Smooth muscle cell (in vitro differentiated cells): ENCODE data around the gene FCHSD1. TPM values are rescaled to one million over a fixed set of nuclear protein-coding genes. Genes with fewer than 3 reads are reported as not detected.

Experiments
- DNase-seq: peaks from one replicate; lab custom pipeline; 2025; ENCODE audit not compliant: unreplicated experiment; lab: John Stamatoyannopoulos, UW
- H2AFZ ChIP-seq: fragments of 200-600 bp; sonication (generic); 2 replicates; pipeline ENCODE4 v1.6.0; 2016; ENCODE audit warnings: antibody characterized with exemption, low read depth, mild to moderate bottlenecking
- H3F3A ChIP-seq: fragments of 200-600 bp; sonication (generic); 2 replicates; pipeline ENCODE4 v1.6.0; 2017; ENCODE audit warnings: antibody characterized with exemption, low read depth
- H3K27ac ChIP-seq: fragments of 200-600 bp; sonication (generic); 2 replicates; pipeline ENCODE4 v1.5.1; 2016; ENCODE audit warnings: low read depth, mild to moderate bottlenecking
- H3K27me3 ChIP-seq: fragments of 200-600 bp; sonication (generic); 2 replicates; pipeline ENCODE4 v1.6.1; 2016; ENCODE audit warnings: low read depth, mild to moderate bottlenecking
- H3K36me3 ChIP-seq: fragments of 200-600 bp; sonication (generic); 2 replicates; pipeline ENCODE4 v1.5.1; 2016; ENCODE audit warnings: low read depth
- H3K4me1 ChIP-seq: fragments of 200-600 bp; sonication (generic); 2 replicates; pipeline ENCODE4 v1.5.1; 2016; ENCODE audit warnings: low read depth
- H3K4me2 ChIP-seq: fragments of 200-600 bp; sonication (generic); 2 replicates; pipeline ENCODE4 v1.6.0; 2016; ENCODE audit warnings: mild to moderate bottlenecking
- H3K4me3 ChIP-seq: fragments of 200-600 bp; sonication (generic); 2 replicates; pipeline ENCODE4 v1.5.1; 2016; ENCODE audit warnings: mild to moderate bottlenecking
- H3K79me2 ChIP-seq: fragments of 200-600 bp; sonication (generic); 2 replicates; pipeline ENCODE4 v1.6.0; 2016; ENCODE audit warnings: low read depth, mild to moderate bottlenecking
- H3K9ac ChIP-seq: fragments of 200-600 bp; sonication (generic); 2 replicates; pipeline ENCODE4 v1.6.0; 2016; ENCODE audit warnings: low read depth
- H3K9me3 ChIP-seq: fragments of 200-600 bp; sonication (generic); replicated peaks from 2 replicates; pipeline ENCODE4 v1.5.1; 2016; ENCODE audit warnings: low read depth
- H4K20me1 ChIP-seq: fragments of 200-600 bp; sonication (generic); 2 replicates; pipeline ENCODE4 v1.6.0; 2016; ENCODE audit warnings: low read depth
- CTCF ChIP-seq: fragments of 200-600 bp; sonication (generic); IDR thresholded peaks from 2 replicates; pipeline ENCODE4 v1.5.1; 2017; ENCODE audit warnings: borderline replicate concordance, mild to moderate bottlenecking, antibody characterized with exemption; ENCODE audit not compliant: insufficient read depth, poor library complexity, severe bottlenecking
- WGBS: methylation state at CpG from one replicate; pipeline ENCODE4 v1.1.7; 2016; ENCODE audit warnings: low lambda C conversion rate; 5-methylcytosine and 5-hydroxymethylcytosine counted together
- polyA plus RNA-seq: library from polyadenylated mRNA; unstranded; fragments of >200 nt; fragmentation: Nextera tagmentation; extraction: Ambion mirVana; gene quantifications from 2 replicates; pipeline ENCODE4 v1.2.1, GENCODE V29; 2016
- total RNA-seq: library from RNA; depleted of rRNA; stranded (reverse); fragments of >200 nt; gene quantifications from 2 replicates; pipeline ENCODE4 v1.2.3, GENCODE V29; 2014

FCHSD1 gene
- total and polyA plus RNA-seq, 2 experiments from 2014 or later = 15.7 to 16.4 TPM

DNA sequence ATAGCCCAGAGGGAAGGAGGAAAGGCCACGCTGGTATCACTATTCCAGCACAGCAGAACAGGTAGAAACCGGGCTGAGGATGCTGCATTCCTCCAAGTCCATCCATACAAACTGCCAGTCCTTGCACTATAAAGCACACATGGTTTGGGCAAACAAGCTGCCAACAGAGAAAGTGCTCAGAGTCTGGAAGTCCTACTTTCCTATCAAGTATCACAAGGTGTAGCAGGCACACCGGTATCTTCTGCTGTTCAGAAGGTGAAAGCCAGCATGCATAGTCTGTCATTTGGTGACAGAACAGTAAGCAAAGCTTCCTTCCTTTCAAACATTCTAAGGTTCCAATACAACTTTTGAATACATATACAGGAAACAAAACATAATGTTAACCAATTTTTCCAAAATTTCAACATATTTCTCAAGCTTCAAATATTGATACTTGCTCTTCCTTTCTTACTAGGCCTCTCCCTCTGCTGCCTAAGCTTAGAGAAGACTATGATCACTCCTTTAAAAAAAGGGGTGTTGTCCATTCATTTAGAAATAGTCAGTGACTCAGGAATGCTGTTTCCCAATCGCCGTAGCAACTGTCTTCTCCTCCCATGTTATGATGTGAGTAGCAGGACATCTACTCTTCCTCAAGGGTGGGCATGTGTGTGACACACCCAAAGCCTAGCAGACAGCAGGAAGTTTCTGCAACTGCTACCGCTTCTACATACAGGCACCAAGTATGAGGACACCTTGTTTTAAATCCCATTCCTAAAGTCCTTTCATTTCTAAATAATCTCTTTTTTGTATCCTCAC, 47.1 kb downstream of the FCHSD1 start:
- TF ChIP-seq CTCF = no peak
- Histone ChIP-seq H3F3A (no peaks in the 10 kb centered on the region), H3K27me3 (no peaks in the 10 kb centered on the region), H3K4me2 (peak overlapping the region; percentile 8), H2AFZ (no peak overlapping the region), H4K20me1 (peaks cover 23% of the 10 kb centered on the region), H3K9ac (peak overlapping the region; percentile 65), H3K4me3 (no peak overlapping the region), H3K9me3 (no peaks in the 10 kb centered on the region), H3K36me3 (no peaks in the 10 kb centered on the region), H3K27ac (peak overlapping the region; percentile 81), H3K4me1 (no peaks in the 10 kb centered on the region), H3K79me2 (peaks cover 80% of the 10 kb centered on the region)
- WGBS = 73% methylated on average over 6 of the region's 6 CpGs
- no peak for DNase-seq

DNA sequence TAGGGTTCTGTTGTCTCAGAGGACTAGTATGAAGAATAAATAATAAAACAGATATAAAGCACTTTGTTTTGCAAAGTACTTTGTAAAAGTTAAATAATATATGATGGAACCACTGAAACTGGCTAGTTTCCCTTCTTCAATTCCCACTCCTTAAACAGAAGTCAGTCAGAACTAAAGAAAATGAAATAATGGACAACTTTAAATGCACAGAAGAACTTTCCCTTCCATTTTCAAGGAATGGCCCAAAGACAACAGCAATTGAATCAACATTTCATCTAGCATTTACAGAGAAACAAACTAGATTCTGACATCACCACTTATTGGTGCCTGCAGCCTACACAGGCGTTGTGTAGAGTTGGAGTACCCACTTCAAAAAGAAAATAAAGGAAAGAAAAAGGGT, 48.6 kb downstream of the FCHSD1 start:
- H3K36me3 ChIP-seq = no peaks in the 10 kb centered on the region
- 96% methylated on average over 1 of the region's 1 CpG for WGBS
- H3K79me2 ChIP-seq = peaks cover 79% of the 10 kb centered on the region
- H4K20me1 ChIP-seq = peaks cover 18% of the 10 kb centered on the region
- peak overlapping the region; percentile 81 for H3K27ac ChIP-seq
- H3K4me3 ChIP-seq = no peak overlapping the region
- H3F3A ChIP-seq = no peaks in the 10 kb centered on the region
- H2AFZ ChIP-seq = no peak overlapping the region
- no peak overlapping the region for H3K9ac ChIP-seq
- no peak for DNase-seq
- H3K9me3 ChIP-seq = no peaks in the 10 kb centered on the region
- TF ChIP-seq CTCF = no peak
- no peaks in the 10 kb centered on the region for H3K27me3 ChIP-seq
- no peaks in the 10 kb centered on the region for H3K4me1 ChIP-seq
- no peak overlapping the region for H3K4me2 ChIP-seq

GRCh38 chr5:141598391-141599345, 52.5 kb downstream of the FCHSD1 start:
- H2AFZ ChIP-seq = no peak overlapping the region
- no peak overlapping the region for H3K27ac ChIP-seq
- H3K79me2 ChIP-seq = peaks cover 78% of the 10 kb centered on the region
- H4K20me1 ChIP-seq = peaks cover 14% of the 10 kb centered on the region
- no peak for TF ChIP-seq CTCF
- H3K4me1 ChIP-seq = no peaks in the 10 kb centered on the region
- no peak for DNase-seq
- WGBS = 95% methylated on average over 3 of the region's 3 CpGs
- H3K27me3 ChIP-seq = no peaks in the 10 kb centered on the region
- no peaks in the 10 kb centered on the region for H3K9me3 ChIP-seq
- H3K9ac ChIP-seq = no peak overlapping the region
- H3K36me3 ChIP-seq = no peaks in the 10 kb centered on the region
- no peak overlapping the region for H3K4me3 ChIP-seq
- H3K4me2 ChIP-seq = no peak overlapping the region
- no peaks in the 10 kb centered on the region for H3F3A ChIP-seq
